Esophagus (tissue), 2 donors: ENCODE measurements around the gene PARD3B. TPM values are rescaled to one million over a fixed set of nuclear protein-coding genes. Genes with fewer than 3 reads are reported as not detected.
A peak's percentile ranks its signal among the peaks of the same experiment; 100 is the strongest.

Source experiments
- H3K27ac ChIP-seq, 2 donors: one replicate each; pipeline ENCODE4 v1.5.1; 2013; ENCODE audit warnings: low read depth in 2 of 2, mild to moderate bottlenecking in 2 of 2, inconsistent platforms in 1 of 2, low read length in 1 of 2, moderate library complexity in 1 of 2
- H3K27me3 ChIP-seq, 2 donors: one replicate each; pipeline ENCODE4 v1.6.1; 2013; ENCODE audit warnings: low read length in 2 of 2, control low read depth in 1 of 2, mild to moderate bottlenecking in 1 of 2; ENCODE audit not compliant: insufficient read depth in 2 of 2, control insufficient read depth in 1 of 2
- H3K36me3 ChIP-seq, 2 donors: one replicate each; pipeline ENCODE4 v1.6.1; 2013; ENCODE audit warnings: low read length in 1 of 2; ENCODE audit not compliant: control insufficient read depth in 2 of 2, insufficient read depth in 2 of 2
- H3K4me1 ChIP-seq, 2 donors: one replicate each; pipeline ENCODE4 v1.6.1; 2013; ENCODE audit warnings: low read length in 1 of 2; ENCODE audit not compliant: control insufficient read depth in 2 of 2, insufficient read depth in 2 of 2
- H3K4me3 ChIP-seq, 2 donors: one replicate each; pipeline ENCODE4 v1.5.1; 2013; ENCODE audit warnings: low read length in 2 of 2, mild to moderate bottlenecking in 2 of 2, low read depth in 1 of 2, moderate library complexity in 1 of 2
- H3K9me3 ChIP-seq, 2 donors: one replicate each; pipeline ENCODE4 v1.6.1; 2013; ENCODE audit warnings: mild to moderate bottlenecking in 2 of 2, low read depth in 1 of 2, low read length in 1 of 2, moderate library complexity in 1 of 2; ENCODE audit not compliant: control insufficient read depth in 2 of 2, insufficient read depth in 1 of 2
- WGBS, 2 donors: extraction: QIAGEN DNeasy Blood & Tissue Kit; methylation state at CpG; one replicate each; pipeline ENCODE4 v1.1.7; 2013; 5-methylcytosine and 5-hydroxymethylcytosine counted together
- polyA plus RNA-seq, 2 donors: library from polyadenylated mRNA; stranded (reverse); fragments of 200-250 nt; gene quantifications; one replicate each; pipeline ENCODE4 v1.2.3, GENCODE V29; 2013
- donor health status: healthy with polysubstance abuse.
- donor health status: Bipolar disorder and iron deficiency.

PARD3B gene
- polyA plus RNA-seq, 2 donors, result 1.2 to 1.3 TPM

DNA sequence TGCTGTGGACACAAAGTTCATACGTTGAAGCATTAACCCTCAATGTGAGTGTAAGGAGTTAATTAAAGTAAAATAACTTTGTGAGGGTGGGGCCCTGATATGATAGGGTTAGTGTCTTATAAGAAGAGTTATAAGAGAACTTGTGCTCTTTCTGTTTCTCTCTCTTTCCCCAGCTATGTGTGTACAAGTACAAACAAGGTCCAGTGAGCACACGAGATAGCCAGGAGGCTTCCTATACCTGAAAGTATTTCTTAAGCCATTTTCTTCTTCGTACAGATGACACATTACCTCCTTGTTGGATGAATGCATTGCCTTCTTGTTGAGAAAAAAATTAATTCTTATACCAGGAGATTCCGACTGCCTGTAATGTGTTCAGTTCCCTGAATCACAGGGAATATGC lies 301.2 kb downstream of the PARD3B start:
- Histone ChIP-seq H3K4me3 (no peak overlapping the region), H3K9me3 (no peaks in the 10 kb centered on the region), H3K4me1 (peaks cover 0 to 3% of the 10 kb centered on the region in 2 donors), H3K27me3 (no peaks in the 10 kb centered on the region), H3K36me3 (no peaks in the 10 kb centered on the region), H3K27ac (no peak overlapping the region)
- WGBS, 2 donors, result 65 to 76% methylated on average over 4 of the region's 4 CpGs

DNA sequence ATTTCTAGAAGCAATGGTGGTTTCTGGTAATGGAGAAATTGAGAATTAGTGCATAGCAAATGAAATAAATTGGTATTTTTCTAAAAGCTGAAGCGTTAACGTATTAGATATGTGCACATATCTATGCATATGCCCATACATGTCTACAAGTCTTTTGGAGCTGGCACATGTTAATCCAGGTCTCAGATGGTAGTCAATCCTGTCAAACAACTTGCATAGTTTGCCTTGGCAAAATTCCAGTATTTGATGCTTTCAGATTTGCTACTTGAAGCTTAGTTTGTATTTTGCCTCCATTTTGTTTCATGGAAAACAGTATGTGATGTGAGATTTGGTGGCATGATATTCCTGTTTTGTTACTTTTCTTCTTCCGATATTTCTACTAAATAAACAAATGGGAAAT lies 304.6 kb downstream of the PARD3B start:
- 60 to 77% methylated on average over 3 of the region's 3 CpGs for WGBS, 2 donors
- Histone ChIP-seq H3K9me3 (no peaks in the 10 kb centered on the region), H3K4me1 (no peaks in the 10 kb centered on the region)

DNA sequence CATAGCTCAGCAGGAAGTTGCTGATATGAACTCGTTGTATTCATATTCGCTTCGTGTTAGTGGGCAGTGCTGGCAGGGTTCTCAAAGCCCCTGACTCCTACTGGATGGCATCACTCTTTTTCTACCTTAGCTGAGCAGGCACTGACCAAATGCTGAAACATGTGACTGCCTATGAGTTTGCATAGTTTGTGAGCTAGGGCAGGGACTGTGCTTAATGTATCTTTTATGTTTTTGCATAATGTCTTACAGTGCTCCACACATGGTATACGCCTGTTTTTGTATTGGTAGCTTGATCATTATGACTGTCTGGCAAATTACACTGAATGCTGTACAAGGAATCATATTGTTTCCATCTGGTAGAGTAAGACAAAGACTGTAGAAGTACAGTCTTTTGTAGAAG lies 305.3 kb downstream of the PARD3B start:
- Histone ChIP-seq H3K27ac (peak overlapping the region in 1 of 2 donors; percentile 49), H3K27me3 (no peaks in the 10 kb centered on the region), H3K4me3 (no peak overlapping the region), H3K36me3 (no peaks in the 10 kb centered on the region), H3K9me3 (no peaks in the 10 kb centered on the region), H3K4me1 (no peaks in the 10 kb centered on the region)
- WGBS, 2 donors, result 75 to 77% methylated on average over 4 of the region's 4 CpGs

More for the DNA sequence above, 304.6 kb downstream of the PARD3B start:
- Histone ChIP-seq H3K27ac (no peak overlapping the region), H3K4me3 (no peak overlapping the region), H3K36me3 (no peaks in the 10 kb centered on the region), H3K27me3 (no peaks in the 10 kb centered on the region)

DNA sequence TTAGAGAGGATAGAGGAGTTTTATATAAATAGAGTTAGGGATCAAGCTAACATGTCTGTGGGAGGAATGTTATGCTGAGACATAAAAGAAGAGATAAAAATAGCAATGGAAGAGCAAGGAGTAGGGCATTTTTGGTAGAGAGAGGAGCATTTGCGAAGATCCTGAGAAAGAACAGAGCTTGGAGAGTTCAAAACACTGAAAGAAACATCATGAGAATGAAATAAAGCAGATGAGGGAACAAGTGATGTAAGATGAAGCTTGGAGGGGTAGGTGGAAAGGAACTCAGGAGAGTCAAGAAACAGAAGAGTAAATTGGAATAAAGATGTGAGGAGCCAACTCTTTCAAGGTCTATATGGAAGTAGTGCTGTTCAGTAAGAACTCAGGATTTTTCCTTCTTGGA lies 308.6 kb downstream of the PARD3B start:
- no peaks in the 10 kb centered on the region for H3K27me3 ChIP-seq
- no peak overlapping the region for H3K27ac ChIP-seq
- H3K9me3 ChIP-seq, result no peaks in the 10 kb centered on the region
- no peaks in the 10 kb centered on the region for H3K36me3 ChIP-seq
- no peaks in the 10 kb centered on the region for H3K4me1 ChIP-seq
- WGBS, 2 donors, result 77 to 81% methylated on average over 1 of the region's 1 CpG
- H3K4me3 ChIP-seq, result no peak overlapping the region

DNA sequence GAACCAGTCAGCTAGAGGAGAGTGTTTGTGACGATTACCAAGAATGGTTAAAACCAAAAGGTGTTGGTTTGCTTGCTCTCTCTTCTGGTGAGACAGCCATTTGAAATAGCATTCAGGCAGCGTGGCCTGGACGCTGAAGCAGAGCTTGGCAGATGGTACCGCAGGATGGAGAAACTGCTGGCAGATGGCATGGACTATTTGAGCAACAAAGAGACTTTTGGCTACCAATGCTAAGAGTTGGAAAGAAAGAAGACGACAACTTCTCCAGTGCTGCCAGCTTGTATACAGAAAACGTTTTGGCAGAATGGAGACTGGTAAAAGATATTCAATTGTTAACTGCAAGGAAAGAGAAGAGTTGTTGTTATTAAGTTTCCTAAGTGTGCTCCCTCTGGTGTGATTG lies 315.0 kb downstream of the PARD3B start:
- Histone ChIP-seq H3K27me3 (no peaks in the 10 kb centered on the region), H3K27ac (no peak overlapping the region), H3K36me3 (no peaks in the 10 kb centered on the region), H3K9me3 (peaks cover 0 to 2% of the 10 kb centered on the region in 2 donors), H3K4me1 (peaks cover 0 to 2% of the 10 kb centered on the region in 2 donors), H3K4me3 (no peak overlapping the region)
- 55 to 63% methylated on average over 6 of the region's 6 CpGs for WGBS, 2 donors

DNA sequence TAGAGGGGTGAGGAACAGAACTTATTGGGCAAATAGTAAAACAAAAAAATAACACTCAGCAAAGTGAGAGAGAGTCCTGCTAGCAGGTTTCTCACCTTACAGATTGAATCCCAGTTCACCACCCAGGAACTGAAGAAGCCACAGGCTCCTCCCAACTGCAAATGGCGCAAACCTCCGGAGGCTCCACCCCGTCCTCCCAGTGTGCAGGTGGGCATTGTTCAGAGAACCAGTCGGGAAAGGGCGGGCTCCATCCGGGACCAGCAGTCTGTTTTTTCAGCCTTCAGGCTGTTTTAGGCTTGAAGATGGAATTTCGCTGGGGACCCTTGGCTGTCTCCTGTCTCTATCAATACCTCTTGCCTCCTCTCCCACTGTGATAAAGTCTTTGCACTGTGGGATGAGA lies 317.5 kb downstream of the PARD3B start:
- no peak overlapping the region for H3K27ac ChIP-seq
- H3K36me3 ChIP-seq, result no peaks in the 10 kb centered on the region
- peaks cover 0 to 2% of the 10 kb centered on the region in 2 donors for H3K4me1 ChIP-seq
- 95 to 96% methylated on average over 7 of the region's 7 CpGs for WGBS, 2 donors
- H3K27me3 ChIP-seq, result no peaks in the 10 kb centered on the region
- H3K4me3 ChIP-seq, result no peak overlapping the region
- peaks cover 0 to 2% of the 10 kb centered on the region in 2 donors for H3K9me3 ChIP-seq

DNA sequence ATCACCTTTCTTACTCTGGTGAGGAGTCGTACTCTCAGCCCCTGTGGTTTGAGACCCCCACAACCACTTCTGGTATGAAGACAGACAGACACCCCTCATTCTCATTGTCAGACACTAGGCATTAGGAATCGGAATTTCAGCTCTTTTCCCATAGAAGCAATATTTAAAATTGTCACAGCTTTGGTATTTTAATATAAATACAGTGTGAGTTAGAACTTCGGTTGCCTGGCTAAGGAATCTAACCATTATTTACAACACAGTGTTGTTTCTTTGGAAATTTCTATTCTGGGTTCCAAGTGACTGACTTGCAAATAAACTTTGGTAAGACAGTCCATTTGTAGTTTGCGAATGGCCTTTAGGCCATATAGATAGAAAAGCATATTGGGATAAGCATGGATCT lies 318.1 kb downstream of the PARD3B start:
- Histone ChIP-seq H3K9me3 (peaks cover 0 to 2% of the 10 kb centered on the region in 2 donors), H3K27me3 (no peaks in the 10 kb centered on the region), H3K27ac (no peak overlapping the region), H3K4me3 (no peak overlapping the region), H3K4me1 (peaks cover 0 to 2% of the 10 kb centered on the region in 2 donors), H3K36me3 (no peaks in the 10 kb centered on the region)
- 79 to 85% methylated on average over 4 of the region's 4 CpGs for WGBS, 2 donors

DNA sequence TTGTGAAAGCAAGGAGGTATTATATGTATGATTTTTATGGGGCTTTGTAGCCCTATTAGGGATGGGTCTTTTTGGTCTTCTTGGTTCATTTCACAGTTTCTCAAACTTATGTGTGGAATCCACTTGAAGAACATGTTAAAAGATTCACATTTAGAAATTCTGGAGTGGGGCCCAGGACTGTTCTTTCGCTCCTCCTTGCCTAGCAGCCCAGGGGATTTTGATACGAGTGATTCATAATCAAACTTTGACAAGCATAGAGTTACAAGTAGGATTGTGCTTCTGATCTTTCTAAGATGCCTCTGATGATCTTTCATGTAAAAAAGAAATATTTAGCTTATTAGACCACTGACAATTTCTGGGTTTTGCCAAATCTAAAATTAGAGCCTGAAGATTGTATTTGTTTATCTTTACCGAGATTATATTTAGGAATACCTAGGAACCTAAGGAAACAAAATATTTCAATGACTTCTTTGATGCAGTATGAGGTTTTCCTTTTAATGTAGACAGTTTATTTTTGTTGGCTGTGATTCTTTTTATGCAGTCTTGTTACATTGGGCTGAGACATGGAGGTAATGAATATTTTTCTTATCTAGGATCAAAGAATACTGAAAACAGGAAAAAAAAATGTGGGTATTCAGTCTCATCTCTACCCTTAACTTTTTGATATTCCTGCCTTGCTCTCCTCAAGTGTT lies 324.0 kb downstream of the PARD3B start:
- WGBS, 2 donors, result 24 to 29% methylated on average over 3 of the region's 3 CpGs
- H3K9me3 ChIP-seq, result no peaks in the 10 kb centered on the region
- H3K4me1 ChIP-seq, result no peaks in the 10 kb centered on the region
- H3K36me3 ChIP-seq, result no peaks in the 10 kb centered on the region
- H3K27me3 ChIP-seq, result no peaks in the 10 kb centered on the region
- no peak overlapping the region for H3K27ac ChIP-seq
- H3K4me3 ChIP-seq, result no peak overlapping the region

DNA sequence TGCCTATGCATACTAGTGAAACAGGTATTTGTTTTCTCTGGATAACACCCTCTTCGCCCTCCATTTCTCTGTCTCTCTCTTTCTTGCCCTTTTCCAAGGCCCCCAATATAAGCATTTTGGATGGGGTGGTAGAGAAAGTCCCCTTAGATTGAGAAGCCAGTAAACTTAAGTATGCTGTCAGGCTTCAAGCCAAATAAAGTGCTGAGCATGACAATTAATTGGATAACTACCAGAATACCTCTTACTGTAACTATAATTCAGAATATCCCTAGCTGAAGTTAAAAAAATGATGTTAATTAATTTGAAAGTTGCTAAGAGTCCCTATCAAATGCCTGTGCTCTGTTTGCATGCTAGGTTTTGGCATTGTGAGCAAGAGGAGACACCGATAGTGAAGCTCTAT lies 324.8 kb downstream of the PARD3B start:
- WGBS, 2 donors, result 71 to 75% methylated on average over 2 of the region's 2 CpGs
- H3K27ac ChIP-seq, result no peak overlapping the region

DNA sequence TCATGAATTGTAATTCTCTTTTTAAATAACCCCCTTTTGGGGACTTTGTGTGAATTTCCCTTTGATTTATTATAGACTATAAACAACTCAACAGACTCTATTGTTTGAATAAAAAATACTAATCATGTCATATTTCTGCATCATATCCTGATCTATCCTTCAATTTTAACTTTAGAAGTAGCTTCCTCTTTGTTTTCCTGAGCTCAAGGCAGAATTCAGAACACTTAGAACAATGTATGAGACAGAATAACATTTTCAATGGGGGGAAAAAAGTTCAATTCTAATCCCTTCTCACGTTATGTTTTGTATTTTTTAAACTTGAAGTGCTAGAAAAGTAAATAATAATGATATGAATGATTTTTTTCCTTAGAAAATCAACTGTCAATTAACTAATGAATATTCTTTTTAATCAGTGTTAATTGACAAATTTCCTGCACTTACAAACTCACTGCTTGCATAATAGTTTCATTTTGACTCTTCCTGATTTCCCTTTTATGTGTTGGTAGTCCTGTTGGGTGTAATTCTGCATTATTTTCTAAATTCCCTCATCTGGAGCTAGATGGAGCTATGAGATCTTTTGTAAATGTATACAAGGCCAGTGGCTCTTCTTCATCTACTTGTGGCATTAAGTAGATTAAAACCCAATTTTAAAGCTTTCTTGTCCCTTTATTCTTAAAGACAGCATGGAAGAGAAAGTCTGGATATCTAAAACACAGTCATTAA lies 326.1 kb downstream of the PARD3B start:
- 58 to 61% methylated on average over 1 of the region's 1 CpG for WGBS, 2 donors
- Histone ChIP-seq H3K27me3 (no peaks in the 10 kb centered on the region), H3K36me3 (no peaks in the 10 kb centered on the region)

More for the DNA sequence above, 324.8 kb downstream of the PARD3B start:
- no peak overlapping the region for H3K4me3 ChIP-seq
- no peaks in the 10 kb centered on the region for H3K4me1 ChIP-seq
- H3K9me3 ChIP-seq, result no peaks in the 10 kb centered on the region
- no peaks in the 10 kb centered on the region for H3K27me3 ChIP-seq
- no peaks in the 10 kb centered on the region for H3K36me3 ChIP-seq

More for the DNA sequence above, 326.1 kb downstream of the PARD3B start:
- H3K4me1 ChIP-seq, result no peaks in the 10 kb centered on the region
- H3K4me3 ChIP-seq, result no peak overlapping the region
- H3K27ac ChIP-seq, result no peak overlapping the region
- H3K9me3 ChIP-seq, result no peaks in the 10 kb centered on the region
